GM18505 (cell line): ENCODE results near the gene LPP.
"Not testable (repeated sequence)": the region's sequence is repeated elsewhere in the genome, so short reads cannot be mapped to it uniquely, and the experiment has no call there.

Source experiments
- ATAC-seq: cut with Tn5 transposase; IDR thresholded peaks from one replicate; pipeline ENCODE4 v1.9.1; 2021; ENCODE audit not compliant: unreplicated experiment
- POLR2A ChIP-seq: IDR thresholded peaks from 4 replicates; pipeline ENCODE4 v1.6.1; 2011; ENCODE audit warnings: borderline replicate concordance; ENCODE audit not compliant: insufficient read depth, insufficient read length; ENCODE audit errors: extremely low read depth

Gene LPP

GRCh38 chr3:188701485-188701969, 547.6 kb downstream of the LPP start:
- no peak for TF ChIP-seq POLR2A
- ATAC-seq, result no peak

- not testable (repeated sequence) for ATAC-seq
Measured at GRCh38 chr3:188702028-188702427, 548.1 kb downstream of the LPP start.

GRCh38 chr3:188706176-188706575, 552.2 kb downstream of the LPP start:
- TF ChIP-seq POLR2A, result no peak
- no peak for ATAC-seq

- no peak for ATAC-seq
- no peak for TF ChIP-seq POLR2A
Measured at GRCh38 chr3:188706599-188706998, 552.6 kb downstream of the LPP start.

GRCh38 chr3:188707381-188708288, 553.7 kb downstream of the LPP start:
- no peak for ATAC-seq
- no peak for TF ChIP-seq POLR2A

- TF ChIP-seq POLR2A, result no peak
- no peak for ATAC-seq
Measured at GRCh38 chr3:188711881-188712247, 557.9 kb downstream of the LPP start.

- no peak for TF ChIP-seq POLR2A
- ATAC-seq, result no peak
Measured at GRCh38 chr3:188712248-188712924, 558.4 kb downstream of the LPP start.

GRCh38 chr3:188712991-188713390, 559.0 kb downstream of the LPP start:
- TF ChIP-seq POLR2A, result no peak
- no peak for ATAC-seq

GRCh38 chr3:188719545-188719944, 565.6 kb downstream of the LPP start:
- no peak for TF ChIP-seq POLR2A
- no peak for ATAC-seq

- no peak for TF ChIP-seq POLR2A
- ATAC-seq, result no peak
Measured at GRCh38 chr3:188720215-188720614, 566.3 kb downstream of the LPP start.

- ATAC-seq, result no peak
- no peak for TF ChIP-seq POLR2A
Measured at GRCh38 chr3:188720636-188721035, 566.7 kb downstream of the LPP start.

GRCh38 chr3:188721312-188721711, 567.4 kb downstream of the LPP start:
- ATAC-seq, result no peak
- TF ChIP-seq POLR2A, result no peak

GRCh38 chr3:188721990-188722389, 568.0 kb downstream of the LPP start:
- no peak for ATAC-seq
- TF ChIP-seq POLR2A, result no peak

- no peak for ATAC-seq
- no peak for TF ChIP-seq POLR2A
Measured at GRCh38 chr3:188722963-188723362, 569.0 kb downstream of the LPP start.
